Keratinocyte (primary cell): ENCODE results near the gene ITPR1. TPM values are rescaled to one million over a fixed set of nuclear protein-coding genes. Genes with fewer than 3 reads are reported as not detected.

ENCODE experiments used
- DNase-seq: peaks from one replicate; pipeline ENCODE4 v3.0.0-alpha.2; 2011; ENCODE audit warnings: low read depth, missing footprints, low spot score
- FAIRE-seq: peaks from 2 replicates; lab custom pipeline; 2011; peaks lifted over from hg19 to GRCh38; lab: Jason Lieb, UNC
- H2AFZ ChIP-seq: 2 replicates; pipeline ENCODE4 v1.6.0; 2012; ENCODE audit warnings: low read length, control low read depth, inconsistent platforms; ENCODE audit not compliant: control insufficient read depth
- H3K27ac ChIP-seq: 2 replicates; pipeline ENCODE4 v1.5.1; 2011; ENCODE audit warnings: low read length; ENCODE audit not compliant: control insufficient read depth, insufficient read depth
- H3K27me3 ChIP-seq: 3 replicates; pipeline ENCODE4 v1.6.0; 2011; ENCODE audit warnings: low read length; ENCODE audit not compliant: control insufficient read depth, insufficient read depth; ENCODE audit errors: extremely low read depth
- H3K36me3 ChIP-seq, 2 experiments: 2 replicates in 1 of 2; 3 replicates in 1 of 2; pipeline ENCODE4 v1.5.1; 2011; ENCODE audit warnings: low read length in 2 of 2, mild to moderate bottlenecking in 1 of 2; ENCODE audit not compliant: control insufficient read depth in 2 of 2, insufficient read depth in 2 of 2; ENCODE audit errors: extremely low read depth in 1 of 2
- H3K4me1 ChIP-seq: 3 replicates; pipeline ENCODE4 v1.5.1; 2011; ENCODE audit warnings: low read length; ENCODE audit not compliant: control insufficient read depth, insufficient read depth; ENCODE audit errors: extremely low read depth
- H3K4me2 ChIP-seq: 3 replicates; pipeline ENCODE4 v1.6.0; 2011; ENCODE audit warnings: low read depth, low read length; ENCODE audit not compliant: control insufficient read depth, insufficient read depth; ENCODE audit errors: extremely low read depth
- H3K4me3 ChIP-seq, 3 experiments: fragments of 200-600 bp in 1 of 3; sonication (generic) in 1 of 3; 2 replicates in 2 of 3; 3 replicates in 1 of 3; pipeline ENCODE4 v1.5.1; 2011 to 2016; ENCODE audit warnings: low read length in 3 of 3, mild to moderate bottlenecking in 3 of 3, control low read depth in 2 of 3, inconsistent platforms in 1 of 3, low read depth in 1 of 3, mixed read lengths in 1 of 3, mixed run types in 1 of 3, moderate library complexity in 1 of 3; ENCODE audit not compliant: control insufficient read depth in 2 of 3, insufficient read depth in 2 of 3; ENCODE audit errors: extremely low read depth in 1 of 3
- H3K79me2 ChIP-seq: 2 replicates; pipeline ENCODE4 v1.6.0; 2012; ENCODE audit warnings: low read length; ENCODE audit not compliant: control insufficient read depth, insufficient read depth
- H3K9ac ChIP-seq: 3 replicates; pipeline ENCODE4 v1.6.0; 2011; ENCODE audit warnings: low read length; ENCODE audit not compliant: control insufficient read depth, insufficient read depth; ENCODE audit errors: extremely low read depth
- H3K9me1 ChIP-seq: 3 replicates; pipeline ENCODE4 v1.6.0; 2011; ENCODE audit warnings: low read length; ENCODE audit not compliant: control insufficient read depth, insufficient read depth; ENCODE audit errors: extremely low read depth
- H3K9me3 ChIP-seq: 2 replicates; pipeline ENCODE4 v1.5.1; 2012; ENCODE audit warnings: low read depth, low read length; ENCODE audit not compliant: control insufficient read depth
- H4K20me1 ChIP-seq: 3 replicates; pipeline ENCODE4 v1.6.0; 2011; ENCODE audit warnings: low read length; ENCODE audit not compliant: control insufficient read depth, insufficient read depth; ENCODE audit errors: extremely low read depth
- EZH2 ChIP-seq: IDR thresholded peaks from one replicate; pipeline ENCODE4 v1.6.1; 2012; ENCODE audit warnings: inconsistent platforms, mild to moderate bottlenecking, low read length, moderate library complexity
- dilution Hi-C: fragments of 300-500 bp; cut with MboI; formaldehyde crosslinking; loops from one replicate; pipeline ENCODE4 v1.7.0; 2020; ENCODE audit warnings: low sequenced_read_pairs; ENCODE audit not compliant: extremely low pct_ligation_motif_present
- polyA plus RNA-seq, 5 experiments: library from polyadenylated mRNA; depleted of rRNA in 3 of 5; stranded (reverse) in 3 of 5; stranded (forward) in 1 of 5; unstranded in 1 of 5; fragments of >200 nt; gene quantifications; 1 replicate in 1 of 5; 2 replicates in 3 of 5; 3 replicates in 1 of 5; pipeline versions ENCODE4 v1.2.1 to v1.2.3, GENCODE V29; 2011 to 2012; ENCODE audit warnings: missing spikeins in 2 of 5, low read depth in 1 of 5, low replicate concordance in 1 of 5
- TF ChIP-seq, protein P1 (sequence below), 3 experiments: IDR thresholded peaks in 1 of 3; conservative IDR thresholded peaks in 1 of 3; optimal IDR thresholded peaks in 1 of 3; 2 replicates in 2 of 3; 3 replicates in 1 of 3; pipeline versions ENCODE3 to v1.5.1; 2011; ENCODE audit warnings: low read length in 3 of 3, mild to moderate bottlenecking in 3 of 3, moderate library complexity in 2 of 3, control low read depth in 1 of 3, inconsistent platforms in 1 of 3; ENCODE audit not compliant: insufficient read depth in 2 of 3; ENCODE audit errors: extremely low read depth in 1 of 3

The ITPR1 gene
- polyA plus RNA-seq, 1 donor (not counting 4 experiments of a cell fraction or from before 2014, with no cell fraction given), result 3.5 TPM

DNA sequence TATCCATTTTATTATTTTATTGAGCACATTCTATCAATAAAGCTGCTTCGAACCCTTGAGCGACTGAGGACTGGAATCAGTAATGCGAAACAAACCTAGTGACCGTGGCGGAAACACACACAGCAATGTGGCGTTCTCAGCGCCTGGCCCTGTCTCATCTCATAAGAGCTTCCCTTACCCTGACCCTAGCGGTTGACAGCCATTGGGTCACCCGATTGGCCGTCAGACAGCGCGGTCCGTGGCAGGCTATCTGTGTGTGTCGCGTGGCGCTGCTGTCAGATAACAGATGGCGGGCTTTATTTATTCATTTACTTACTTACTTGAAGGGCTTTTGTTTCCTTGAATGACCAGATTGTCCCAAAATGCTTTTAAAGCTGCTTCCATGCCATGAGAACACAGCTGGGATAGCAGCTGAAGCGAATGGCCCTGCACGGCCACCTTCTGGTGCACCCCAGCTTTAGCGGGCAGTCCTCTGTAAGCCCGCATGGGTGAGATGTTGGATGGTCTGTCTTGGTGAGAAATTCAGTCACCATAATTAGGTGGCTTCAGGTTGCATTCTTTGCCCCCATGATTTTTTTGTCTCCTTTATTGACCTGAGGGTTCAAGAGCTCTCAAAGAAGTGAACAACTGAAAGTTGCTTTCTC is 270.6 kb downstream of the ITPR1 start:
- H3K36me3 ChIP-seq, result no peaks in the 10 kb centered on the region
- H3K9ac ChIP-seq, result no peak overlapping the region
- H3K9me3 ChIP-seq, result no peaks in the 10 kb centered on the region
- no peaks in the 10 kb centered on the region for H3K9me1 ChIP-seq
- H4K20me1 ChIP-seq, result no peaks in the 10 kb centered on the region
- H2AFZ ChIP-seq, result no peak overlapping the region
- no peak for DNase-seq
- no peaks in the 10 kb centered on the region for H3K79me2 ChIP-seq
- H3K4me3 ChIP-seq, result no peak overlapping the region
- TF ChIP-seq EZH2, result no peak
- TF ChIP-seq, protein P1, sequence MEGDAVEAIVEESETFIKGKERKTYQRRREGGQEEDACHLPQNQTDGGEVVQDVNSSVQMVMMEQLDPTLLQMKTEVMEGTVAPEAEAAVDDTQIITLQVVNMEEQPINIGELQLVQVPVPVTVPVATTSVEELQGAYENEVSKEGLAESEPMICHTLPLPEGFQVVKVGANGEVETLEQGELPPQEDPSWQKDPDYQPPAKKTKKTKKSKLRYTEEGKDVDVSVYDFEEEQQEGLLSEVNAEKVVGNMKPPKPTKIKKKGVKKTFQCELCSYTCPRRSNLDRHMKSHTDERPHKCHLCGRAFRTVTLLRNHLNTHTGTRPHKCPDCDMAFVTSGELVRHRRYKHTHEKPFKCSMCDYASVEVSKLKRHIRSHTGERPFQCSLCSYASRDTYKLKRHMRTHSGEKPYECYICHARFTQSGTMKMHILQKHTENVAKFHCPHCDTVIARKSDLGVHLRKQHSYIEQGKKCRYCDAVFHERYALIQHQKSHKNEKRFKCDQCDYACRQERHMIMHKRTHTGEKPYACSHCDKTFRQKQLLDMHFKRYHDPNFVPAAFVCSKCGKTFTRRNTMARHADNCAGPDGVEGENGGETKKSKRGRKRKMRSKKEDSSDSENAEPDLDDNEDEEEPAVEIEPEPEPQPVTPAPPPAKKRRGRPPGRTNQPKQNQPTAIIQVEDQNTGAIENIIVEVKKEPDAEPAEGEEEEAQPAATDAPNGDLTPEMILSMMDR (optimal IDR thresholded peaks at IDR 0.05 in 1 of 3, IDR thresholded peaks at IDR 0.05 in 1 of 3, conservative IDR thresholded peaks at IDR 0.05 in 1 of 3; ENCODE audit: extremely low read depth in 1 of 3, insufficient read depth in 2 of 3, low read length in 3 of 3), result no peak
- dilution Hi-C loops, result no loop called here
- H3K4me2 ChIP-seq, result no peak overlapping the region
- no peaks in the 10 kb centered on the region for H3K27me3 ChIP-seq
- no peak for FAIRE-seq
- no peaks in the 10 kb centered on the region for H3K4me1 ChIP-seq
- H3K27ac ChIP-seq, result no peak overlapping the region

DNA sequence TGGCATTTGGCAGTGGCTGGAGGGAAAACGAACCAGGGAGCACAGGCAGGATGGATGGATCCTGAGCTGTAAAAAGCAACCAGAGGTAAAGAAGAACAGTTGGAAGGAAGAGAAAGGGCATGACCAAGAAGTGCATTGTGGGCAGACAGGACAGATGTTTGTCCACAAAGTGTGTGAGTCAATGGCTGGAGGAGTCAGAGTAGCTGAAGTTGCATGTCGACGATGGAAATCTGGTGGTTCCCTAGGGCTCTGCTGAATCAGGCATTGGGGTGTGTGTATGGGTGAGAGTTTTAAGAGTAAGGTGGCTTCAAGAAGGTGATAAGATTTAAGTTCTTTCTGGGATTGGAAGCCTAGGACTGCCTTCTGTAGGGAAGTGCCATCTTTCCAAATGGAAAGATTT is 272.1 kb downstream of the ITPR1 start:
- Histone ChIP-seq H2AFZ (no peak overlapping the region), H3K4me2 (no peak overlapping the region), H3K9me1 (no peaks in the 10 kb centered on the region), H3K9ac (no peak overlapping the region), H3K79me2 (no peaks in the 10 kb centered on the region), H4K20me1 (no peaks in the 10 kb centered on the region), H3K27me3 (no peaks in the 10 kb centered on the region), H3K4me3 (no peak overlapping the region), H3K36me3 (no peaks in the 10 kb centered on the region), H3K4me1 (no peaks in the 10 kb centered on the region), H3K9me3 (no peaks in the 10 kb centered on the region), H3K27ac (no peak overlapping the region)
- TF ChIP-seq, protein P1 (optimal IDR thresholded peaks at IDR 0.05 in 1 of 3, IDR thresholded peaks at IDR 0.05 in 1 of 3, conservative IDR thresholded peaks at IDR 0.05 in 1 of 3; ENCODE audit: extremely low read depth in 1 of 3, insufficient read depth in 2 of 3, low read length in 3 of 3), result no peak
- TF ChIP-seq EZH2, result no peak
- FAIRE-seq (no peak), DNase-seq (no peak)
- dilution Hi-C loops, result no loop called here
